Measurements from ENCODE around the gene ERCC8. TPM values are rescaled to one million over a fixed set of nuclear protein-coding genes. Genes with fewer than 3 reads are reported as not detected.

Gene ERCC8
- total and polyA plus RNA-seq, 9 of the 15 experiments (the other 6 are each of a cell fraction or from before 2014, with no cell fraction given): 10.1 to 41.8 (median 24.4) TPM

DNA sequence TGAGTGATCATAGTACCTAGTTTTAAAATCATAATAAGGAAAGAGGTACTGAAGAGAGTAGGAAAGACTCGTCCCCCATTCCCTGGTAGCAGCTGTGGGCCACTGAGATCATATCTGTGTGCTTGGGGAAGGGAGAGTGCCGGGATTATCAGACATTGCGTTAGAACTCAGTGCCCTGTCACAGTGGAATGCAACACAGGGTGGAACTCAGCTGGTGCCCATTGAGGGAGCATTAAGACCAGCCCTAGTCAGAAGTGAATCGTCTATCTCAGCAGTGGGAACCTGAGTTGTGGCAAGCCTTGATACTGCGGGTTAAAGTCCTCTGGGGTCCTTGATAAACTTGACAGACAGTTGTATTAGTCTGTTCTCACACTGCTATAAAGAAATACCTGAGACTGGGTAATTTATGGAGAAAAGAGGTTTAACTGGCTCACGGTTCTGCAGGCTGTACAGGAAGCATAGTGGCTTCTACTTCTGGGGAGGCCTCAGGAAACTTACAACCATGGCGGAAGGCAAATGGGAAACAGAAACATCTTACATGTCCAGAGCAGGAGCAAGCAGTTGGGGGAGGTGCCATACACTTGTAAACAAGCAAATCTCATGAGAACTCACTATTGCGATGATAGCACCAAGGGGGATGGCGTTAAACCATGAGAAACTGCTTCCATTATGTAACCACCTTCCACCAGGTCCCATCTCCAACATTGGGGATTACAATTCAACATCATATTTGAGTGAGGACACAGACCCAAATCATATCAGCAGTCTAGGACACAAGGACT lies 33.3 kb upstream of the ERCC8 start:
- CTCF ChIA-PET (ENCODE audit: low intra/inter-chr PET ratio): no interaction called here
- no peak for TF ChIP-seq BDP1 (IDR thresholded peaks at IDR 0.05; ENCODE audit: insufficient read depth, insufficient read length)
- TF ChIP-seq ZNF318 (IDR thresholded peaks at IDR 0.05; ENCODE audit: borderline replicate concordance in 1 of 2, low read depth in 1 of 2): no peak
- TF ChIP-seq SMARCB1 (IDR thresholded peaks at IDR 0.05; ENCODE audit: insufficient read length, low read depth): no peak
- peak; percentile 55 for TF ChIP-seq RBBP5 (IDR thresholded peaks at IDR 0.05; ENCODE audit: borderline replicate concordance, insufficient read depth, low read length, poor library complexity, severe bottlenecking)
- no peak for TF ChIP-seq PURB (CRISPR knock-in tag; IDR thresholded peaks at IDR 0.05; ENCODE audit: low read depth)
- peak; percentile 66 for TF ChIP-seq CBFA2T3 (IDR thresholded peaks at IDR 0.05)
- no peak for TF ChIP-seq SREBF1 (IDR thresholded peaks at IDR 0.05; ENCODE audit: borderline replicate concordance, low read depth, low read length)
- no peak for TF ChIP-seq KAT2B (IDR thresholded peaks at IDR 0.05; ENCODE audit: low read depth, low read length)
- TF ChIP-seq, protein P1, sequence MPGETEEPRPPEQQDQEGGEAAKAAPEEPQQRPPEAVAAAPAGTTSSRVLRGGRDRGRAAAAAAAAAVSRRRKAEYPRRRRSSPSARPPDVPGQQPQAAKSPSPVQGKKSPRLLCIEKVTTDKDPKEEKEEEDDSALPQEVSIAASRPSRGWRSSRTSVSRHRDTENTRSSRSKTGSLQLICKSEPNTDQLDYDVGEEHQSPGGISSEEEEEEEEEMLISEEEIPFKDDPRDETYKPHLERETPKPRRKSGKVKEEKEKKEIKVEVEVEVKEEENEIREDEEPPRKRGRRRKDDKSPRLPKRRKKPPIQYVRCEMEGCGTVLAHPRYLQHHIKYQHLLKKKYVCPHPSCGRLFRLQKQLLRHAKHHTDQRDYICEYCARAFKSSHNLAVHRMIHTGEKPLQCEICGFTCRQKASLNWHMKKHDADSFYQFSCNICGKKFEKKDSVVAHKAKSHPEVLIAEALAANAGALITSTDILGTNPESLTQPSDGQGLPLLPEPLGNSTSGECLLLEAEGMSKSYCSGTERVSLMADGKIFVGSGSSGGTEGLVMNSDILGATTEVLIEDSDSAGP (CRISPR knock-in tag; IDR thresholded peaks at IDR 0.05): no peak

More for the DNA sequence above, 33.3 kb upstream of the ERCC8 start:
- Histone ChIP-seq H3K79me2 (ENCODE audit: control insufficient read depth, insufficient read depth, low read length) (peaks cover 47% of the 10 kb centered on the region), H2AFZ (ENCODE audit: low read depth, low read length) (peak overlapping the region; percentile 48; the same call in 1 of the 2 replicates), H3K36me3 (ENCODE audit: control insufficient read depth, insufficient read depth, low read length) (peaks cover 5% of the 10 kb centered on the region; the same call in 2 of the 3 replicates), H3K9me1 (ENCODE audit: control insufficient read depth, insufficient read depth, low read length) (no peaks in the 10 kb centered on the region), H3K4me3 (no peak overlapping the region), H3K27ac (ENCODE audit: extremely low read depth, low read depth, low read length) (peak overlapping the region; percentile 52), H3K4me2 (ENCODE audit: insufficient read depth, low read length) (peak overlapping the region; percentile 65), H4K20me1 (replicated peaks; ENCODE audit: control insufficient read depth, insufficient read depth, low read length) (peaks cover 17% of the 10 kb centered on the region), H3K9ac (ENCODE audit: insufficient read depth in 1 of 2, low read depth in 2 of 2, low read length in 2 of 2) (peak overlapping the region in 1 of 2 experiments; percentile 8; a peak in 1 of 4 replicates), H3K4me1 (replicated peaks in 1 of 2; ENCODE audit: control insufficient read depth in 2 of 2, insufficient read depth in 2 of 2, low read length in 2 of 2) (peaks cover 24 to 29% of the 10 kb centered on the region in 2 experiments), H3K27me3 (ENCODE audit: control insufficient read depth in 2 of 2, insufficient read depth in 2 of 2, low read length in 2 of 2) (no peaks in the 10 kb centered on the region), H3K9me3 (replicated peaks; ENCODE audit: control insufficient read depth, insufficient read depth, low read depth, low read length) (no peaks in the 10 kb centered on the region)
- in situ Hi-C loops (cut with MboI) (no loop called here), intact Hi-C loops (cut with micrococcal nuclease) (no loop called here)
- no TSS peak for BruUV-seq (replicated peaks)
- DNase-seq (ENCODE audit: extremely low read depth in 1 of 4, low spot score in 3 of 4): peak in 2 of 4 experiments; percentile 41 to 58
- 9% methylated on average over 8 of the region's 9 CpGs for WGBS (ENCODE audit: insufficient coverage, low coverage, missing lambda C conversion rate)
- peak; percentile 48 for FAIRE-seq
- POLR2A ChIA-PET: interaction anchor here (1.3 kb wide), 1 partner anchor 10 kb away, joined by 3 read pairs; no protein-coding TSS in a partner anchor
- ATAC-seq: peak; percentile 69

Data from K562 (cell line).